Ovary (tissue), 9 donors: Measurements from ENCODE around the gene RELA. TPM values are rescaled to one million over a fixed set of nuclear protein-coding genes. Genes with fewer than 3 reads are reported as not detected.
A peak's percentile ranks its signal among the peaks of the same experiment; 100 is the strongest.
"Not testable (repeated sequence)": the region's sequence is repeated elsewhere in the genome, so short reads cannot be mapped to it uniquely, and the experiment has no call there.

Experiments used
- DNase-seq, 5 donors: peaks; one replicate each; pipeline ENCODE4 v3.0.0-alpha.2; 2019 to 2020
- H3K27ac ChIP-seq, 2 donors: fragments of 200-600 bp; one replicate each; pipeline versions ENCODE4 v1.5.1 to v1.8.0; 2019 to 2022
- H3K27me3 ChIP-seq: fragments of 200-600 bp; one replicate; pipeline ENCODE4 v1.8.0; 2022
- H3K36me3 ChIP-seq: fragments of 200-600 bp; sonication (generic); one replicate; pipeline ENCODE4 v1.5.1; 2019
- H3K4me1 ChIP-seq: one replicate; pipeline ENCODE4 v1.8.1; 2013; ENCODE audit warnings: mild to moderate bottlenecking, moderate library complexity; ENCODE audit not compliant: insufficient read depth
- H3K4me3 ChIP-seq: fragments of 200-600 bp; sonication (generic); one replicate; pipeline ENCODE4 v1.5.1; 2017
- H3K9me3 ChIP-seq, 2 donors: fragments of 200-600 bp in 1 of 2; sonication (generic) in 1 of 2; one replicate each; pipeline versions ENCODE4 v1.5.1 to v1.8.1; 2013 to 2019; ENCODE audit warnings: mild to moderate bottlenecking in 1 of 2, moderate library complexity in 1 of 2
- CTCF ChIP-seq, 3 donors: fragments of 450-650 bp in 2 of 3; fragments of 200-600 bp in 1 of 3; IDR thresholded peaks; one replicate each; pipeline versions ENCODE4 v1.5.1 to v1.8.0; 2016 to 2022; ENCODE audit warnings: antibody characterized with exemption in 3 of 3, mild to moderate bottlenecking in 1 of 3
- EP300 ChIP-seq: sonication (generic); formaldehyde crosslinking; IDR thresholded peaks from one replicate; pipeline ENCODE4 v1.6.1; 2017; ENCODE audit warnings: antibody characterized with exemption
- POLR2A ChIP-seq: fragments of 450-650 bp; IDR thresholded peaks from one replicate; pipeline ENCODE4 v1.6.1; 2017; ENCODE audit warnings: antibody characterized with exemption, mild to moderate bottlenecking, moderate library complexity
- WGBS, 3 donors: extraction: QIAGEN DNeasy Blood & Tissue Kit in 1 of 3; methylation state at CpG; one replicate each; pipeline versions ENCODE4 v1.1.5 to v1.1.7; 2013 to 2017; 5-methylcytosine and 5-hydroxymethylcytosine counted together
- intact Hi-C, 4 donors: fragments of 100-400 bp; cut with DNase I; formaldehyde crosslinking; loops; one replicate each; pipeline versions ENCODE4 v1.11.0 to v1.15.1; 2022 to 2023
- polyA plus RNA-seq, 2 donors: library from polyadenylated mRNA; stranded (reverse); fragments of 200-250 nt in 1 of 2; fragments of 350-450 nt in 1 of 2; fragmentation: Illumina TruSeq in 1 of 2; extraction: RNeasy Lipid Tissue Mini Kit (QIAGEN cat#74804) in 1 of 2; gene quantifications; one replicate each; pipeline ENCODE4 v1.2.3, GENCODE V29; 2013 to 2014
- total RNA-seq, 7 donors: library from RNA; depleted of rRNA in 2 of 7; stranded (reverse); fragments of >200 nt in 2 of 7; fragmentation: NEBNext Ultra II Directional in 3 of 7; extraction: Animal tissue kit (Norgen Biotek cat#: 25700) in 3 of 7; gene quantifications; one replicate each; pipeline versions ENCODE4 v1.1.0 to v1.2.4, GENCODE V29; 2016 to 2023
- donor health status: DM: no; HTN: no; CAD: no; lungs with moderate emphysema.
- donor health status: DM: no; HTN: no; CAD: no.
- donor health status: Bipolar disorder and iron deficiency.
- donor health status: DM: yes; HTN: yes; CAD: no.
- donor health status: DM: no; HTN: no; CAD: no.
- donor health status: DM: yes; HTN: yes; CAD: no.

RELA gene
- total and polyA plus RNA-seq, 9 donors = 50.8 to 102 (median 83.2) TPM

GRCh38 chr11:65709661-65710060 is 46.9 kb upstream of the RELA start:
- WGBS, 3 donors = 30 to 47% (median 35%) methylated on average over 8 of the region's 8 CpGs
- Histone ChIP-seq H3K9me3 (no peaks in the 10 kb centered on the region), H3K4me1 (peaks cover 5% of the 10 kb centered on the region), H3K27me3 (no peaks in the 10 kb centered on the region), H3K4me3 (no peak overlapping the region), H3K36me3 (no peaks in the 10 kb centered on the region), H3K27ac (no peak overlapping the region)
- intact Hi-C loops = loop anchor here (5.0 to 10.0 kb wide), 5 partner anchors 75 to 278 kb away; partner anchors contain the start of gene SIPA1 (in 1 of the 4)
- no peak for DNase-seq
- TF ChIP-seq CTCF (IDR thresholded peaks at IDR 0.05) = no peak
- TF ChIP-seq POLR2A = no peak
- TF ChIP-seq EP300 = no peak

GRCh38 chr11:65708451-65708850 is 45.7 kb upstream of the RELA start:
- Histone ChIP-seq H3K4me1 (peaks cover 5% of the 10 kb centered on the region), H3K9me3 (no peaks in the 10 kb centered on the region), H3K36me3 (no peaks in the 10 kb centered on the region), H3K4me3 (no peak overlapping the region), H3K27ac (no peak overlapping the region), H3K27me3 (no peaks in the 10 kb centered on the region)
- no peak for DNase-seq
- TF ChIP-seq POLR2A (no peak), CTCF (IDR thresholded peaks at IDR 0.05) (no peak), EP300 (no peak)
- 76 to 79% (median 78%) methylated on average over 5 of the region's 5 CpGs for WGBS, 3 donors
- intact Hi-C loops = loop anchor here in 3 of 4 donors (5.0 to 10.0 kb wide), 3 partner anchors 74 to 279 kb away; partner anchors contain the start of gene SIPA1 (in 1 of the 3)

- not testable (repeated sequence) for H3K4me1 ChIP-seq, H3K27me3 ChIP-seq, H3K4me3 ChIP-seq, H3K9me3 ChIP-seq, DNase-seq, H3K27ac ChIP-seq, H3K36me3 ChIP-seq
- intact Hi-C loops = loop anchor here in 3 of 4 donors (5.0 to 10.0 kb wide), 3 partner anchors 72 to 280 kb away; partner anchors contain the start of gene SIPA1 (in 1 of the 3)
- WGBS, 3 donors = 39 to 53% (median 42%) methylated on average over 10 to 12 of the region's 12 CpGs
Observed at GRCh38 chr11:65707002-65707401, 44.3 kb upstream of the RELA start.

- intact Hi-C loops = loop anchor here in 3 of 4 donors (5.0 to 10.0 kb wide), 3 partner anchors 72 to 281 kb away; partner anchors contain the start of gene SIPA1 (in 1 of the 3)
Observed at GRCh38 chr11:65706303-65706763, 43.6 kb upstream of the RELA start.

More at GRCh38 chr11:65706303-65706763, 43.6 kb upstream of the RELA start:
- H3K27me3 ChIP-seq, H3K36me3 ChIP-seq, H3K27ac ChIP-seq, H3K4me3 ChIP-seq, H3K9me3 ChIP-seq, H3K4me1 ChIP-seq: not testable (repeated sequence)
- TF ChIP-seq CTCF (IDR thresholded peaks at IDR 0.05) = peak; percentile 31 to 53 (median 47)
- peak; percentile 58 to 79 (median 72) for DNase-seq
- 3 to 6% (median 5%) methylated on average over 14 of the region's 14 CpGs for WGBS, 3 donors
